Panc1 (cell line): ENCODE results near the gene SYNGR2. TPM values are rescaled to one million over a fixed set of nuclear protein-coding genes. Genes with fewer than 3 reads are reported as not detected.

Source experiments
- ATAC-seq: fragments of 200-7000 bp; cut with Tn5 transposase; 2 replicates; pipeline ENCODE4 v1.9.1; 2020; ENCODE audit warnings: mild to moderate bottlenecking, moderate library complexity
- BruUV-seq: library from RNA; stranded (reverse); fragments of 400-500 nt; replicated peaks from 2 replicates; lab custom pipeline; 2021; lab: Mats Ljungman, UMichigan
- CTCF ChIA-PET: fragments of 300-600 bp; sonication (Branson Sonifier 250); formaldehyde crosslinking; loops from one replicate; lab custom pipeline; 2022; ENCODE audit warnings: antibody characterized with exemption; lab: Charles Lee
- POLR2A ChIA-PET: fragments of 300-600 bp; sonication (Branson Sonifier 250); formaldehyde crosslinking; loops from one replicate; lab custom pipeline; 2022; ENCODE audit warnings: antibody characterized with exemption; lab: Charles Lee
- DNase-seq: peaks from one replicate; pipeline ENCODE4 v3.0.0-alpha.2; 2010; ENCODE audit warnings: low read depth, low spot score
- H3K27ac ChIP-seq: 2 replicates; pipeline ENCODE4 v1.5.1; 2011; ENCODE audit warnings: mild to moderate bottlenecking, low read length, inconsistent platforms
- H3K27me3 ChIP-seq: fragments of 200-500 bp; sonication (Bioruptor generic); 2 replicates; pipeline ENCODE4 v1.6.0; 2014; ENCODE audit warnings: low read length, inconsistent platforms; ENCODE audit not compliant: control insufficient read depth, insufficient read depth
- H3K36me3 ChIP-seq: fragments of 200-500 bp; sonication (Bioruptor generic); 2 replicates; pipeline ENCODE4 v1.5.1; 2014; ENCODE audit warnings: inconsistent platforms, mild to moderate bottlenecking, low read length, moderate library complexity; ENCODE audit not compliant: control insufficient read depth, insufficient read depth
- H3K4me1 ChIP-seq: 2 replicates; pipeline ENCODE4 v1.5.1; 2011; ENCODE audit warnings: inconsistent platforms, mild to moderate bottlenecking, low read length, moderate library complexity; ENCODE audit not compliant: control insufficient read depth, insufficient read depth
- H3K4me3 ChIP-seq, 2 experiments: 2 replicates each; pipeline ENCODE4 v1.5.1; 2011 to 2012; ENCODE audit warnings: low read depth in 2 of 2, low read length in 2 of 2, mild to moderate bottlenecking in 2 of 2, inconsistent platforms in 1 of 2, moderate library complexity in 1 of 2
- H3K9me3 ChIP-seq: fragments of 200-500 bp; sonication (Bioruptor generic); 2 replicates; pipeline ENCODE4 v1.5.1; 2014; ENCODE audit warnings: low read depth, mild to moderate bottlenecking, inconsistent platforms, low read length, moderate library complexity; ENCODE audit not compliant: control insufficient read depth, insufficient read depth
- CTCF ChIP-seq: fragments of 450-650 bp; IDR thresholded peaks from 2 replicates; pipeline ENCODE4 v1.5.1; 2017; ENCODE audit warnings: mild to moderate bottlenecking
- POLR2AphosphoS5 ChIP-seq: IDR thresholded peaks from 2 replicates; pipeline ENCODE4 v1.6.1; 2012; ENCODE audit warnings: mild to moderate bottlenecking, low read depth, low read length, moderate library complexity
- REST ChIP-seq, 2 experiments: IDR thresholded peaks; 2 replicates each; pipeline ENCODE4 v1.6.1; 2011 to 2012; ENCODE audit warnings: low read depth in 2 of 2, control low read depth in 1 of 2, low read length in 1 of 2, mild to moderate bottlenecking in 1 of 2, moderate library complexity in 1 of 2; ENCODE audit not compliant: insufficient read depth in 1 of 2
- SIN3A ChIP-seq: IDR thresholded peaks from 2 replicates; pipeline ENCODE4 v1.6.1; 2012; ENCODE audit warnings: low read depth, mild to moderate bottlenecking, low read length, moderate library complexity, borderline replicate concordance; ENCODE audit not compliant: insufficient read depth
- TCF7L2 ChIP-seq: IDR thresholded peaks from 2 replicates; pipeline ENCODE4 v1.6.1; 2011; ENCODE audit warnings: mild to moderate bottlenecking, low read depth, low read length, inconsistent platforms
- in situ Hi-C: cut with HindIII; loops from 2 replicates; pipeline ENCODE4 v1.10.0; 2016; ENCODE audit warnings: low sequenced_read_pairs, low pct_unique_long_range_greater_than_20kb
- intact Hi-C: fragments of 100-400 bp; cut with micrococcal nuclease; formaldehyde crosslinking; loops from one replicate; pipeline ENCODE4 v1.10.0; 2022; ENCODE audit not compliant: unreplicated experiment
- total RNA-seq: library from RNA; stranded (reverse); gene quantifications from one replicate; pipeline ENCODE4 v1.2.1, GENCODE V29; 2021; ENCODE audit not compliant: unreplicated experiment

Gene SYNGR2
- total RNA-seq, 1 experiment from 2014 or later, result 204 TPM

- intact Hi-C loops (no loop called here), in situ Hi-C loops (no loop called here)
- no peak overlapping the region for H3K4me3 ChIP-seq
- BruUV-seq, result no TSS peak
- ChIA-PET POLR2A (interaction anchor here (0.6 kb wide), 1 partner anchor 180 kb away, joined by 3 read pairs; no protein-coding TSS in a partner anchor), CTCF (interaction anchor here (0.6 kb wide), 1 partner anchor 68 kb away, joined by 4 read pairs; no protein-coding TSS in a partner anchor)
- ATAC-seq, result no peak
- no peaks in the 10 kb centered on the region for H3K9me3 ChIP-seq
- H3K27me3 ChIP-seq, result no peaks in the 10 kb centered on the region
- peaks cover 24% of the 10 kb centered on the region for H3K4me1 ChIP-seq
- H3K27ac ChIP-seq, result no peak overlapping the region
- TF ChIP-seq SIN3A, result no peak
- no peak for TF ChIP-seq CTCF
- peaks cover 3% of the 10 kb centered on the region; the same call in 1 of the 2 replicates for H3K36me3 ChIP-seq
- no peak for DNase-seq
These were observed 12.1 kb downstream of the SYNGR2 start for GRCh38 chr17:78180508-78180907.

- TF ChIP-seq REST (IDR thresholded peaks at IDR 0.05; ENCODE audit: insufficient read depth in 1 of 2, low read depth in 2 of 2, low read length in 1 of 2), result no peak
- no peak for TF ChIP-seq POLR2AphosphoS5
- TF ChIP-seq TCF7L2, result no peak
- TF ChIP-seq CTCF, result no peak
- TF ChIP-seq SIN3A, result no peak
- ATAC-seq, result no peak
- Histone ChIP-seq H3K36me3 (peaks cover 3% of the 10 kb centered on the region), H3K27me3 (no peaks in the 10 kb centered on the region), H3K9me3 (no peaks in the 10 kb centered on the region), H3K4me1 (peaks cover 18% of the 10 kb centered on the region), H3K27ac (no peak overlapping the region), H3K4me3 (no peak overlapping the region)
- in situ Hi-C loops, result no loop called here
- no peak for DNase-seq
- no TSS peak for BruUV-seq
- ChIA-PET CTCF (no interaction called here), POLR2A (interaction anchor here (0.6 to 1.6 kb wide), 2 partner anchors 24 to 90 kb away, joined by 3 read pairs; no protein-coding TSS in a partner anchor)
- intact Hi-C loops, result no loop called here
These were observed 14.1 kb downstream of the SYNGR2 start for GRCh38 chr17:78182504-78182903.
